GM23338 (cell line): ENCODE results near the gene SULT2B1. TPM values are rescaled to one million over a fixed set of nuclear protein-coding genes. Genes with fewer than 3 reads are reported as not detected.

Experiments
- ATAC-seq: fragments of 200-7000 bp; cut with Tn5 transposase; 3 replicates; pipeline ENCODE4 v1.9.1; 2020
- DNase-seq: peaks from one replicate; pipeline ENCODE4 v3.0.0-alpha.2; 2015; ENCODE audit warnings: low spot score
- H2AFZ ChIP-seq: fragments of 200-600 bp; sonication (generic); 2 replicates; pipeline ENCODE4 v1.8.0; 2016; ENCODE audit warnings: antibody characterized with exemption, mild to moderate bottlenecking, moderate library complexity
- H3F3A ChIP-seq: fragments of 200-600 bp; sonication (generic); replicated peaks from 2 replicates; pipeline ENCODE4 v1.8.0; 2017; ENCODE audit warnings: antibody characterized with exemption, mixed run types, low read depth
- H3K27ac ChIP-seq: fragments of 200-600 bp; sonication (generic); 2 replicates; pipeline ENCODE4 v1.6.1; 2016; ENCODE audit warnings: low read depth
- H3K27me3 ChIP-seq: fragments of 200-600 bp; sonication (generic); 2 replicates; pipeline ENCODE4 v1.8.0; 2016; ENCODE audit warnings: mild to moderate bottlenecking, mixed run types, moderate library complexity; ENCODE audit not compliant: insufficient read depth
- H3K36me3 ChIP-seq: fragments of 200-600 bp; sonication (generic); 2 replicates; pipeline ENCODE4 v1.8.0; 2016; ENCODE audit warnings: mild to moderate bottlenecking; ENCODE audit not compliant: insufficient read depth
- H3K4me1 ChIP-seq: fragments of 200-600 bp; sonication (generic); 2 replicates; pipeline ENCODE4 v1.8.0; 2016; ENCODE audit warnings: mild to moderate bottlenecking, moderate library complexity; ENCODE audit not compliant: insufficient read depth
- H3K4me2 ChIP-seq: fragments of 200-600 bp; sonication (generic); 2 replicates; pipeline ENCODE4 v1.7.1; 2017; ENCODE audit warnings: mixed run types
- H3K4me3 ChIP-seq: fragments of 200-600 bp; sonication (generic); 2 replicates; pipeline ENCODE4 v1.6.1; 2016; ENCODE audit warnings: mixed run types
- H3K79me2 ChIP-seq: fragments of 200-600 bp; sonication (generic); replicated peaks from 2 replicates; pipeline ENCODE4 v1.8.0; 2017; ENCODE audit warnings: mild to moderate bottlenecking; ENCODE audit not compliant: insufficient read depth
- H3K9me2 ChIP-seq: fragments of 200-600 bp; sonication (generic); 2 replicates; pipeline ENCODE4 v1.8.0; 2017; ENCODE audit not compliant: insufficient read depth
- H4K20me1 ChIP-seq: fragments of 200-600 bp; sonication (generic); replicated peaks from 2 replicates; pipeline ENCODE4 v1.8.0; 2017; ENCODE audit warnings: mild to moderate bottlenecking; ENCODE audit not compliant: insufficient read depth
- H3K27ac Mint-ChIP-seq: 2 replicates; pipeline ENCODE4 v1.8.0; 2020; ENCODE audit warnings: inconsistent platforms, mild to moderate bottlenecking, moderate library complexity, mixed read lengths
- H3K27me3 Mint-ChIP-seq: 3 replicates; pipeline ENCODE4 v1.8.0; 2022; ENCODE audit warnings: low read depth, mild to moderate bottlenecking, moderate library complexity, mixed read lengths, inconsistent platforms; ENCODE audit not compliant: insufficient read depth, poor library complexity
- H3K36me3 Mint-ChIP-seq: 3 replicates; pipeline ENCODE4 v1.8.0; 2021; ENCODE audit warnings: low read depth, mild to moderate bottlenecking, inconsistent platforms, moderate library complexity, mixed read lengths
- H3K4me1 Mint-ChIP-seq: 3 replicates; pipeline ENCODE4 v1.8.0; 2020; ENCODE audit warnings: mild to moderate bottlenecking, inconsistent platforms, mixed read lengths
- H3K4me3 Mint-ChIP-seq: 3 replicates; pipeline ENCODE4 v1.8.0; 2021; ENCODE audit warnings: moderate library complexity, mild to moderate bottlenecking, inconsistent platforms, mixed read lengths
- H3K9me3 Mint-ChIP-seq: 3 replicates; pipeline ENCODE4 v1.8.0; 2020; ENCODE audit warnings: moderate library complexity, mild to moderate bottlenecking, inconsistent platforms, mixed read lengths
- CREB1 ChIP-seq: fragments of 250-450 bp; sonication (Bioruptor Pico); IDR thresholded peaks from 2 replicates; pipeline ENCODE4 v1.5.0; 2020; ENCODE audit warnings: low read depth, mild to moderate bottlenecking, moderate library complexity
- CTCF ChIP-seq, 2 experiments: fragments of 200-600 bp in 1 of 2; sonication (generic) in 1 of 2; conservative IDR thresholded peaks; 2 replicates each; pipeline versions ENCODE4 v1.5.1 to v1.6.1; 2016 to 2017; ENCODE audit warnings: antibody characterized with exemption in 2 of 2, low read depth in 2 of 2, mild to moderate bottlenecking in 2 of 2, moderate library complexity in 1 of 2
- EZH2 ChIP-seq: fragments of 200-600 bp; sonication (generic); IDR thresholded peaks from one replicate; pipeline ENCODE4 v1.8.0; 2017; ENCODE audit warnings: antibody characterized with exemption, mild to moderate bottlenecking, low read depth; ENCODE audit not compliant: unreplicated experiment
- EZH2phosphoT487 ChIP-seq: fragments of 200-600 bp; sonication (generic); IDR thresholded peaks from one replicate; pipeline ENCODE4 v1.8.1; 2018; ENCODE audit warnings: antibody characterized with exemption; ENCODE audit not compliant: unreplicated experiment
- NANOG ChIP-seq: IDR thresholded peaks from 2 replicates; pipeline ENCODE4 v1.6.1; 2016; ENCODE audit warnings: antibody characterized with exemption, borderline replicate concordance
- POLR2AphosphoS5 ChIP-seq: IDR thresholded peaks from 2 replicates; pipeline ENCODE4 v1.6.1; 2016; ENCODE audit warnings: antibody characterized with exemption, low read depth
- REST ChIP-seq: IDR thresholded peaks from one replicate; pipeline ENCODE4 v1.6.1; 2018; ENCODE audit warnings: antibody characterized with exemption; ENCODE audit not compliant: unreplicated experiment
- ZNF114 ChIP-seq: fragments of 250-450 bp; sonication (Bioruptor Pico); IDR thresholded peaks from 2 replicates; pipeline ENCODE4 v1.5.0; 2020; ENCODE audit warnings: mild to moderate bottlenecking, moderate library complexity
- polyA plus RNA-seq: library from polyadenylated mRNA; unstranded; fragments of >200 nt; fragmentation: Nextera tagmentation; extraction: Ambion mirVana; gene quantifications from 2 replicates; pipeline ENCODE4 v1.2.1, GENCODE V29; 2016
- total RNA-seq: library from RNA; depleted of rRNA; stranded (reverse); fragments of >200 nt; shearing (Covaris generic); gene quantifications from 2 replicates; pipeline ENCODE4 v1.2.3, GENCODE V29; 2014

Gene SULT2B1
- total and polyA plus RNA-seq, 2 experiments from 2014 or later = 1.3 to 2.5 TPM

GRCh38 chr19:48603449-48603848 lies 51.5 kb downstream of the SULT2B1 start:
- no peaks in the 10 kb centered on the region; the same call in 2 of the 3 replicates for H3K36me3 Mint-ChIP-seq
- DNase-seq (no peak), ATAC-seq (no peak)
- no peak overlapping the region for H3K4me3 ChIP-seq
- TF ChIP-seq ZNF114 = no peak
- no peak overlapping the region for H3K4me3 Mint-ChIP-seq
- no peaks in the 10 kb centered on the region for H3K27me3 ChIP-seq
- no peaks in the 10 kb centered on the region for H3K4me1 ChIP-seq
- peaks cover 6% of the 10 kb centered on the region; the same call in 2 of the 3 replicates for H3K4me1 Mint-ChIP-seq
- no peaks in the 10 kb centered on the region for H3F3A ChIP-seq
- no peaks in the 10 kb centered on the region for H3K9me3 Mint-ChIP-seq
- H4K20me1 ChIP-seq = no peaks in the 10 kb centered on the region
- no peaks in the 10 kb centered on the region for H3K9me2 ChIP-seq
- H3K79me2 ChIP-seq = no peaks in the 10 kb centered on the region
- H2AFZ ChIP-seq = no peak overlapping the region
- H3K4me2 ChIP-seq = no peak overlapping the region
- H3K27ac ChIP-seq = no peak overlapping the region
- H3K27me3 Mint-ChIP-seq = peaks cover 10% of the 10 kb centered on the region
- H3K27ac Mint-ChIP-seq = no peak overlapping the region
- H3K36me3 ChIP-seq = no peaks in the 10 kb centered on the region

GRCh38 chr19:48603850-48604249 lies 51.9 kb downstream of the SULT2B1 start:
- no peaks in the 10 kb centered on the region; the same call in 2 of the 3 replicates for H3K36me3 Mint-ChIP-seq
- H3K27me3 ChIP-seq = no peaks in the 10 kb centered on the region
- H3K4me3 Mint-ChIP-seq = no peak overlapping the region
- TF ChIP-seq EZH2 = no peak
- no peak for TF ChIP-seq CREB1 (CRISPR knock-in tag)
- no peak for TF ChIP-seq ZNF114
- TF ChIP-seq EZH2phosphoT487 = no peak
- no peak for TF ChIP-seq POLR2AphosphoS5
- TF ChIP-seq NANOG = no peak
- no peak for TF ChIP-seq REST
- TF ChIP-seq CTCF (conservative IDR thresholded peaks at IDR 0.05; ENCODE audit: low read depth in 2 of 2) = no peak
- H3K36me3 ChIP-seq = no peaks in the 10 kb centered on the region
- peaks cover 11% of the 10 kb centered on the region for H3K27me3 Mint-ChIP-seq
- H3K4me2 ChIP-seq = no peak overlapping the region
- H2AFZ ChIP-seq = no peak overlapping the region
- H3K9me3 Mint-ChIP-seq = no peaks in the 10 kb centered on the region
- no peak overlapping the region for H3K4me3 ChIP-seq
- H3K9me2 ChIP-seq = no peaks in the 10 kb centered on the region
- ATAC-seq (no peak), DNase-seq (no peak)
- no peak overlapping the region for H3K27ac Mint-ChIP-seq
- H3K4me1 Mint-ChIP-seq = peaks cover 7% of the 10 kb centered on the region; the same call in 2 of the 3 replicates
- H3K4me1 ChIP-seq = no peaks in the 10 kb centered on the region
- H3K79me2 ChIP-seq = no peaks in the 10 kb centered on the region
- H3K27ac ChIP-seq = no peak overlapping the region
- H4K20me1 ChIP-seq = no peaks in the 10 kb centered on the region
- H3F3A ChIP-seq = no peaks in the 10 kb centered on the region
